ENCODE data around the gene RRM2. TPM values are rescaled to one million over a fixed set of nuclear protein-coding genes. Genes with fewer than 3 reads are reported as not detected.

RRM2 gene
- total and polyA plus RNA-seq, 5 donors, result 0.37 to 6.1 (median 1.3) TPM

DNA sequence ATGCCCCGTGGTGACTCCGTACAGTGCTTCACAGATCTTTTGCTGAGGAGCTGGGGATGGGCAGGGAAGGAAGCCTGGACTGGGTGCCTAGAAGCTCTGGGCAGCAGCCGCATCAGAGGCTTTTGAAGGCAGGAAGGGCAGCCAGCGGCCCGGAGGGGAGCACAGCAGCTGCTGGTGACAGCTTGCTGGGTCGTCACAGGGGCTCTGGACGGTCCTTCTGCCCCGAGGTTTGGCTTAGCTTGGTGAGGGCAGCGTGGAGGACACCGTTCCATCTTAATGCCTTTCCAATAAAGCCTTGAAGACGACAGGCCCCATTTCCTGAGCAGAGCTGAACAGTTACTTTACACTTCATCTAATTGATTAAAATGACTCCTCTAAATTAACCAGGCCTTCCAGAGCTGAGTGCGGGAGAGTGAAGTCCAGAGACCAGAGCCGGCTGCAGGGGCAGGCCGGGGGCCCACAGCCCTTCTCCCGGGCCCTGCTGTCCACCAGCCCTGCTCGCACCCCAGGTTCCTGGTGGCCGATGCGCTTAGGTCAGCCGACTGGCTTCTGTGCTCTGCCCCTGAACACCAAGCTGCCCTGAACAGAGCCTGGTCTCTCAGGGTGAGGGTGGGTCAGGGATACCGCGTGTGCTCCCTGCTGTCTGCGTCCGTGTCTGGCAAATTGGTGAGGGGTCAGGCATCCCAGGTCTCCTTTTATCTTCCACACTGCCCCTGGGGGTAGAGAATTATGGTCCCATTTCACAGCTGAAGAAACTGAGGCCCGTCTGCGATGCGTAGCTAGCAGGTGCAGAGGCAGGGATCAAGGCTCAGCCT is 43.5 kb downstream of the RRM2 start:
- whole genome bisulfite sequencing, result 91% methylated on average over 26 of the region's 26 CpGs
- DNase-seq, result peak in 1 of 3 donors; percentile 32
- intact Hi-C loops (cut with DNase I), result no loop called here

DNA sequence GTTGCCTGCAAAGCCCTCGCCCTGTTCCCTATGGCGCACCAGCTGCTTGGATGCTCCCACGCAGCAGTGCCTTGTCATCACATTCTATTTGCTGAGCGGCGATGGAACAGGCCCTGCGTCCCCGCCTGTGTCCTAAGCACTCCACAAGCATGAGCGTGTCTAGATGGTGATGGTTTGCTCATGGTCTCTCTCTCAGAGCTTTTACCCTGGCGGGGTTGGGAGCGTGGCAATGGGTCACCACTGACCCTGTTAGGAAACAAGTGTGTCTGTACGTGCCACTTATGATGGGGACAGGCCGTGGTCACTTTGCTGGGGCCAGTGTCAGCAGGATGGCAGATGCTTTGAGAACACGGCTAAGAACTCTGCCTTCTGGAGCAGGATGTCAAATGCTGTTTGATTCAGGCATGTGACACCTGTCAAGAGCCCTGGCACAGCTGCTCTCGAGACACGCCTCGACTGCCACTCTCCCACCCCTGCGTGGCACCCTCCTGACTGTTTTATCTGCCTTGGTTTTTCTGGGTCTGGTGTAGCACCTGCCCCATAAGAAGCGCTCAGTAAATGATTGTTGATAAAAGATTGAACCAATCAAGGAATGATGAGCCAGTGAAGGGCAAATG is 44.2 kb downstream of the RRM2 start:
- WGBS, result 85% methylated on average over 18 of the region's 18 CpGs
- H3K4me1 ChIP-seq (ENCODE audit: control insufficient read depth, insufficient read depth, low read length), result no peaks in the 10 kb centered on the region
- no peak overlapping the region for H3K27ac ChIP-seq (ENCODE audit: low read length)
- intact Hi-C loops (cut with DNase I), result no loop called here
- H3K4me3 ChIP-seq (ENCODE audit: low read length), result no peak overlapping the region
- no peak for ATAC-seq
- DNase-seq, result peak in 1 of 3 donors; percentile 38
- H3K27me3 ChIP-seq (ENCODE audit: control insufficient read depth, insufficient read depth), result no peaks in the 10 kb centered on the region
- H3K9me3 ChIP-seq (ENCODE audit: control insufficient read depth, low read length), result no peaks in the 10 kb centered on the region

More for the DNA sequence above, 43.5 kb downstream of the RRM2 start:
- no peak for ATAC-seq
- H3K4me1 ChIP-seq (ENCODE audit: control insufficient read depth, insufficient read depth, low read length), result no peaks in the 10 kb centered on the region
- H3K27ac ChIP-seq (ENCODE audit: low read length), result no peak overlapping the region
- no peaks in the 10 kb centered on the region for H3K27me3 ChIP-seq (ENCODE audit: control insufficient read depth, insufficient read depth)
- no peak overlapping the region for H3K4me3 ChIP-seq (ENCODE audit: low read length)
- H3K9me3 ChIP-seq (ENCODE audit: control insufficient read depth, low read length), result no peaks in the 10 kb centered on the region

DNA sequence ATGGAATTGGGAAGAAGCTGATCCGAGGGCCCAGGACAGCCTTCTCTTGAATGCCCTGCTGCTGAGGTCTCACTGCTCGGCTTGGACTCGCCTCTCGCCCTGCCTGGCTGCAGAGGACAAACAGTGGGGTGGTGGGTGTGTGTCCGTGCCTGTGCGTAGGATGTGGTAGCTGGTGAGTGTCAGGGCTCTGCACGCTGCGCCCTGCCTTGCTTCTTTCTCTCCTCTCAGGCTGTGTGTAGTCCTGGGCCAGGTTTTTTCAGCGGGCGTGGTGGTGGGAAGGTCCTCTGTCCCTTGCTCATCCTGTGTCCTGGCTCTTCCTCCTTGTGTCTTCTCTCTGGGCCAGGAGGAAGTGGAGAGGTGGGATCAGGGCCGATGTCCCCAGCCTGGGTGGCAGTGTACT is 44.8 kb downstream of the RRM2 start:
- Histone ChIP-seq H3K27me3 (ENCODE audit: control insufficient read depth, insufficient read depth) (no peaks in the 10 kb centered on the region), H3K27ac (ENCODE audit: low read length) (no peak overlapping the region), H3K4me1 (ENCODE audit: control insufficient read depth, insufficient read depth, low read length) (no peaks in the 10 kb centered on the region), H3K4me3 (ENCODE audit: low read length) (no peak overlapping the region), H3K9me3 (ENCODE audit: control insufficient read depth, low read length) (no peaks in the 10 kb centered on the region)
- ATAC-seq (no peak), DNase-seq (peak in 1 of 3 donors; percentile 35)
- WGBS, result 92% methylated on average over 11 of the region's 11 CpGs
- intact Hi-C loops (cut with DNase I), result no loop called here

DNA sequence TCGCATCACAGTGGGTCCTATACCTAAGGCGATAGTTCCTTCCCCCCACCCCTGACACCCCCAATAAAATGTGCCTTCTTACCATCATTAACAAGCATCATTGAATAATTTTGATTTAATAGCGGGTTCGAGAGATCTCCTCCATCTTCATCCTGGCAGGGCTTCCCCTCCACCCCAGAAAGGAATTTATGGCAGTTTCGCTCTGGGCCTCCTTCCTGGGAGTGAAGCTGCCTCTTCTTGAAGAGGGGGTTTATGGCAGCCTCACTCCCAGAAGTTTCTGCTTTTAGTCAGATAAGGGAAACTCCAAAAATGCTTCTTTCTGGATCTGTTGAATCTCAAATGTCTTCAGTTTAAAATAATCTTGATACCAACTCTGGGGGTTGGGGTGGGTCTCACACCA is 45.7 kb downstream of the RRM2 start:
- Histone ChIP-seq H3K27ac (ENCODE audit: low read length) (no peak overlapping the region), H3K4me3 (ENCODE audit: low read length) (no peak overlapping the region), H3K9me3 (ENCODE audit: control insufficient read depth, low read length) (no peaks in the 10 kb centered on the region), H3K27me3 (ENCODE audit: control insufficient read depth, insufficient read depth) (no peaks in the 10 kb centered on the region), H3K4me1 (ENCODE audit: control insufficient read depth, insufficient read depth, low read length) (no peaks in the 10 kb centered on the region)
- intact Hi-C loops (cut with DNase I), result no loop called here
- no peak for ATAC-seq
- WGBS, result 95% methylated on average over 5 of the region's 5 CpGs
- no peak for DNase-seq

- H3K4me1 ChIP-seq (ENCODE audit: control insufficient read depth, insufficient read depth, low read length), result no peaks in the 10 kb centered on the region
- intact Hi-C loops (cut with DNase I), result no loop called here
- no peaks in the 10 kb centered on the region for H3K27me3 ChIP-seq (ENCODE audit: control insufficient read depth, insufficient read depth)
- WGBS, result 94% methylated on average over 7 of the region's 7 CpGs
- H3K9me3 ChIP-seq (ENCODE audit: control insufficient read depth, low read length), result no peaks in the 10 kb centered on the region
- H3K4me3 ChIP-seq (ENCODE audit: low read length), result no peak overlapping the region
- no peak for ATAC-seq
- no peak overlapping the region for H3K27ac ChIP-seq (ENCODE audit: low read length)
- DNase-seq, result no peak
These were observed 46.6 kb downstream of the RRM2 start for GRCh38 chr2:10169053-10169578.

DNA sequence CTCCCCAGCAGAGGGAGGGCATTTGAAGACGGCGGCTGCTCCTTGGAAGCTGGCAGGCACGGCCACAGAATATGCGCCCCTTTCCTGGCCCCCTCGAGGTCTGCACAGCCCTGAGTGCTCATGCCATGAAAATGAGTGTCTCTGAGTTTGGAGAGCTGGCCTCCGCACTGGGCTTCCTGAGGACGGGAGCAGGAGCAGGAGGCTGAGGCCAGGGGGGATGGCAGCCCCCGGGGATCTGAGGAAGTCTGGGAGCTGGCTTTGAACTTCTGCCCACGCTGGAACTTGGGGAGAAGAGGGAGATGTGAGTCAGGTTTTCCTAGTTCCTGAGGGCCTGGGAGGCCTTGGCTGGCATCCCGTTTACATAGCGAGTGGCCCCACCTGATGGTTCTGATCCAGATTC is 47.0 kb downstream of the RRM2 start:
- WGBS, result 77% methylated on average over 11 of the region's 11 CpGs
- intact Hi-C loops (cut with DNase I), result no loop called here
- DNase-seq, result peak in 1 of 3 donors; percentile 47
- Histone ChIP-seq H3K4me3 (ENCODE audit: low read length) (no peak overlapping the region), H3K27ac (ENCODE audit: low read length) (no peak overlapping the region), H3K9me3 (ENCODE audit: control insufficient read depth, low read length) (no peaks in the 10 kb centered on the region), H3K4me1 (ENCODE audit: control insufficient read depth, insufficient read depth, low read length) (no peaks in the 10 kb centered on the region), H3K27me3 (ENCODE audit: control insufficient read depth, insufficient read depth) (no peaks in the 10 kb centered on the region)
- peak in 1 of 2 donors; percentile 9 for ATAC-seq

DNA sequence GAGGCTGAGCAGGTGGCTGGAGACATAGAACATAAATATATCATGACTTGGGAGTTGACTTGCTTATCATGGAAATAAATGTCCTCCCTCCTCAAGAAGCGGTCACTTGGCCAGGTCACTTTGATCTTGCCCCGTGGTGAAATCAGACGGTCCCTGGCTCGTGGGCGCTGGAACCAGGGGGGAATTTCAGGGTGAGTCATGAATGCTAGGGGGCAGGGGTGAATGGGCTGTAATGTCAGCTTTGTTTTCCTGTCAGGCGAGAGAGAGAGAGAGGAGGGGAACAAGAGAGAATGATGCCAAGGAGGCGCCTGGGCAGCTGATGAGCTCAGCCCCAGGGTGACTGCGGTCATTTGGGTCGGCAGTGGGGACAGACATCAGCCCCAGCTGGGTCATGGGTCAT is 47.7 kb downstream of the RRM2 start:
- ATAC-seq, result peak in 1 of 2 donors; percentile 43
- 70% methylated on average over 9 of the region's 9 CpGs for WGBS
- H3K27ac ChIP-seq (ENCODE audit: low read length), result no peak overlapping the region
- peak in 1 of 3 donors; percentile 17 for DNase-seq
- H3K9me3 ChIP-seq (ENCODE audit: control insufficient read depth, low read length), result no peaks in the 10 kb centered on the region
- H3K4me1 ChIP-seq (ENCODE audit: control insufficient read depth, insufficient read depth, low read length), result no peaks in the 10 kb centered on the region
- H3K4me3 ChIP-seq (ENCODE audit: low read length), result no peak overlapping the region
- H3K27me3 ChIP-seq (ENCODE audit: control insufficient read depth, insufficient read depth), result no peaks in the 10 kb centered on the region
- intact Hi-C loops (cut with DNase I), result no loop called here

- WGBS, result 88% methylated on average over 19 of the region's 19 CpGs
- Histone ChIP-seq H3K4me1 (ENCODE audit: control insufficient read depth, insufficient read depth, low read length) (no peaks in the 10 kb centered on the region), H3K27ac (ENCODE audit: low read length) (no peak overlapping the region), H3K9me3 (ENCODE audit: control insufficient read depth, low read length) (no peaks in the 10 kb centered on the region), H3K4me3 (ENCODE audit: low read length) (no peak overlapping the region), H3K27me3 (ENCODE audit: control insufficient read depth, insufficient read depth) (no peaks in the 10 kb centered on the region)
- ATAC-seq, result no peak
- peak in 1 of 3 donors; percentile 24 for DNase-seq
- intact Hi-C loops (cut with DNase I), result no loop called here
These were observed 48.7 kb downstream of the RRM2 start for GRCh38 chr2:10171006-10171800.

GRCh38 chr2:10172033-10172871 is 49.7 kb downstream of the RRM2 start:
- 90% methylated on average over 23 of the region's 23 CpGs for WGBS
- Histone ChIP-seq H3K27me3 (ENCODE audit: control insufficient read depth, insufficient read depth) (no peaks in the 10 kb centered on the region), H3K27ac (ENCODE audit: low read length) (no peak overlapping the region), H3K4me3 (ENCODE audit: low read length) (no peak overlapping the region), H3K9me3 (ENCODE audit: control insufficient read depth, low read length) (no peaks in the 10 kb centered on the region), H3K4me1 (ENCODE audit: control insufficient read depth, insufficient read depth, low read length) (no peaks in the 10 kb centered on the region)
- intact Hi-C loops (cut with DNase I), result no loop called here
- DNase-seq (peak in 1 of 3 donors; percentile 27), ATAC-seq (no peak)

GRCh38 chr2:10173258-10174005 is 50.9 kb downstream of the RRM2 start:
- H3K27ac ChIP-seq (ENCODE audit: low read length), result no peak overlapping the region
- 96% methylated on average over 22 of the region's 22 CpGs for WGBS
- no peaks in the 10 kb centered on the region for H3K9me3 ChIP-seq (ENCODE audit: control insufficient read depth, low read length)
- DNase-seq (peak in 1 of 3 donors; percentile 50), ATAC-seq (no peak)
- H3K4me3 ChIP-seq (ENCODE audit: low read length), result no peak overlapping the region
- intact Hi-C loops (cut with DNase I), result no loop called here
- H3K27me3 ChIP-seq (ENCODE audit: control insufficient read depth, insufficient read depth), result no peaks in the 10 kb centered on the region
- no peaks in the 10 kb centered on the region for H3K4me1 ChIP-seq (ENCODE audit: control insufficient read depth, insufficient read depth, low read length)

Measured in right cardiac atrium (tissue), 5 donors.